GM21526 (cell line): Measurements from ENCODE around the gene NOC4L.

Source experiments
- ATAC-seq: cut with Tn5 transposase; IDR thresholded peaks from one replicate; pipeline ENCODE4 v1.9.1; 2021; ENCODE audit warnings: moderate library complexity; ENCODE audit not compliant: unreplicated experiment, low FRiP score

NOC4L gene

GRCh38 chr12:132166801-132167591, 22.7 kb downstream of the NOC4L start:
- no peak for ATAC-seq

DNA sequence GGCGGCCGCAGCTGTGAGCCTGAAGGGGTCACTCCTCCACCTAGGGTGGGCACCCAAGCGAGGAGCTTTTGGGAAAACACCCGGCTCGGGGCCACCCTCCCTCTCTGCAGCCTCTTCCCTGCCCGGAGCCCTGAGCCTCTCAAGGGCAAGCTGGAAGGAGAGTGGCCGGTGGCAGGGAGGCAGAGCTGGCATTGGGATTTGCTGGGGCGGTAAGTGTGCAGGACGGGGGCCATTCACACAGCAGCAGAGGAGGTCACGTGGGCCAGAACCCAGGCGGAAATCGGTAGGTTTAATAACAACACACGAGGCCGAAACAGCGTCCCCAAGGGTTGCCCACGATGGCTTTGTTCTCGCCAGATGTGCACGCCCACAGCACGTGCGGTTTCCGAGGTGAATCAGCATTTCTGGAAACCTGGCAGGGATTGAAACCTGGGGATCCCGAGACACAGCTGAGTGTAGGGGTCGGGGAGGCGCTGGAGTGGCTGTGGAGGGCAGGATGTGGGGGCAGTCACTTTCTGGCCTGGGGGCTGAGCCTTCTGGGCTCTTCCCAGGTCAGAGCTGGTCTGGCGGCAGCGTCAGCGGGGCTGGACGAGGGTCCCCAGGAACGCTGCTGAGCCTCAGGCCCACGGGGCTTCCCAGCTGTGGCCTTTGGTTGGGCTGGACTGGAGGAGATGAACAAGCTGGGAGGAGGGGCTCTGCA, 23.5 kb downstream of the NOC4L start:
- no peak for ATAC-seq

DNA sequence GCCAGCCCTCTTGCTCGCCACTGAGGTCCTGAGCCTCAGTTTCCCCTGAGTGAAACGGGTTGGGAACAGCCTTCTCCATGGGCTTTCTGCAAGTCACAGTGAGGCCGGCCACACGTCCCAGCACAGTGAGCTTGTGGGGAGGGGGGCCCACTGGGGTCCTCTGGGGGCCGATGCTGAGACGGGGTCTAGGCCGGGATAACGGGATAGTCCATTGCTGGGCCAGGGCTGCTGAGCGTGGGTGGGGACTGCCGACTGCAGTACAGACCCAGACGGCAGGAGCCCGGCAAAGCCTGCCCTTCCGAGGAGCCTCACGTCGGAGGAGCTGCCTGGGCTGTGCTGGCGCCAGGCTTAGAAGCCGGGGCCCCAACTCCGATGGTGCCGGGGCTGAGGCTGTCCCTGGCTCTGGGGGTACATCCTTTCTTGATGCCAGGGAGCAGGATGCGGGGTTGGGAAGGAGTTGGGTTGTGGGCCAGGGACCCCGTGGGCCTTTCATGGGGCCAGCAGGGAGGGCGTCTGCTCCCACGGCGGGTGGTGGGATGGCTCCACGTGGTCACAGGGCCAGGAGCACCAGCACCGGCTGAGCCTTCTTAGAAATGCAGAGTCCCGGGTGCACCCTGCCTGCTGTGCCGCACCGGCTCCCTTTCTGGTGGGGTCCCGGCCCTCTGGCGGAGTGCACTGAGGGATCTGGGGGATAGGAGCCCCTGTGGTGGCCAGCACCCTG, 24.2 kb downstream of the NOC4L start:
- ATAC-seq = no peak

- no peak for ATAC-seq
Observed at GRCh38 chr12:132169376-132169775, 25.1 kb downstream of the NOC4L start.

DNA sequence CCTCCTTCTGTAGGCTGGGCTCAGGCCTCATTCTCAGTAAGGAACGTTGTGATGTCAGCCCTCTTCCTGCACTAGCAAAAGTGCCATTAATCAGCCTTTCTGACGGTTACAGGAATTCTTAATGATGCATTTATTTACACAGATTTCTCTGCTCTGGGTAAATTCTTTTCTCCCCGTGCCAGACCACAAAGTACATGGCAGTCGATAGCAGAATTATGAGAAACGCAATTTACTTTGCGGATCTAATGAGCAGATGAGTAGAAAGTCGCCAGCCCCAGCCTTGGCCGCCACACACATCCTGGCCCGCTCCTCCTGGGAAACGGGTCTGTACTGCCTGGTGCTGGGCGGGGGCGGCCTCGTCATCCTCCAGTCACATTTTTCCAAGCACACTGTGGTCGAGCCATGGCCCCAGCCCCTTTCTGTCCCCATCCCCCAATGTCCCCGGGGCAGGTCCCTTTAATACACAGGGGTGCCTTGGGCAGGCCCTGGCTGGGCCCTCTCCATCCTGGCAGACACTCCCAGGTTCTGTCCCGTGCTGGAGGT, 25.9 kb downstream of the NOC4L start:
- no peak for ATAC-seq

GRCh38 chr12:132170637-132171292, 26.5 kb downstream of the NOC4L start:
- ATAC-seq = no peak

DNA sequence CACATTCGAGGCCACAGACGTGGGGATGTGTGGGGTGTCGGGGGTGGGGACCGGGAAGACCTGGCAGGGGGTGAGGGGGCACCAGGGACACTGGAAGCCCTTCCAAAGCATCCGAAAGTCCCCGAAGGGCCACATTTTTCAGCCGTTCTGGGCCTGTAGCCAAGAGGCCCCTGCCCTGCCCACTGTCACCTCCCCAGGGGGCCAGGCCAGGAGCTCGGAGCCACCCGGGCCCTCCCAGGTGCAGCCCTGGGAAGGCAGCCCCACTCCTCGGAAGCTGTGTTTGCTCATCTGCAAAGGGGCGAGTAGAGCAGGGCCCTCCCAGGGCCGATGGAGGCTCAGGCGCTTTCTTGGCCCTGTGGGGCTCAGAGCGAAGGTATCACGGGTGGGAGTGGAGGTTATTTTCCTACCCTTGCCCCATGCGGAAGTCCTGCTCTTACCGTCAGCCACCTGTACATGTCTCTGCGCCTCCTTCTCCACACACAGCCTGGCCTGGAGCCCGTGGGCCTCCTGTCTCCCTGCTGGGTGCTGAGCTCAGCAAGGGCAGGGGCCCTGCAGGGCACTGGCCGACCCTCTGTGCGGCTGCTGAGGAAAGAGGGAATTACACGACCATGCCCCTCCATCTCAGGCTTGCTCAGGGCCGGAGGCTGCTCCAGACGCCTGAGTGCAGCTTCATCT, 27.2 kb downstream of the NOC4L start:
- no peak for ATAC-seq

DNA sequence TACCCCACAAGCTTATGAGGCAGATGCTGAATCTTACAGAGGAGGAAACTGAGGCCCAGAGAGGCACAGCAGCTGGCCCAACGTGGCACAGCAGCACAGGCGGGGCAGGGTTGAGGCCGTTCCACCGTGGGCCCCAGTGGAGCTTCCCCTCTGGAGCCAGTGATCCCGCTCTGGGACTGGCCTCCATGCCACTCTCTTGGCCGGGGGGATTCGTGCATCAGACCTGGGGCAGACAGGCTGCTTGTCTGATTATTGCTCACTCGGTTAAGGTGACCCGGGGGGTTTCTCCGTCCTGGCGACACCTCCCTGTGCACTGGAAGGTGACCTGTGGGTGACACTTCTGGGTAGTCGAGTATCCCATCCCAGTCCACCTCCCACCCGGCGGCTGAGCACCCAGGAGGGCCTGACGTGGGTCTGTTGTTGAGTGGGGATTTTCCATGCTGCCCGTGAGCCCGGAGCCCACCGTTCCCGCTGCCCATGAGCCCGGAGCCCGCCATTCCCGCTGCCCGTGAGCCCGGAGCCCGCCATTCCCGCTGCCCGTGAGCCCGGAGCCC, 27.8 kb downstream of the NOC4L start:
- no peak for ATAC-seq

DNA sequence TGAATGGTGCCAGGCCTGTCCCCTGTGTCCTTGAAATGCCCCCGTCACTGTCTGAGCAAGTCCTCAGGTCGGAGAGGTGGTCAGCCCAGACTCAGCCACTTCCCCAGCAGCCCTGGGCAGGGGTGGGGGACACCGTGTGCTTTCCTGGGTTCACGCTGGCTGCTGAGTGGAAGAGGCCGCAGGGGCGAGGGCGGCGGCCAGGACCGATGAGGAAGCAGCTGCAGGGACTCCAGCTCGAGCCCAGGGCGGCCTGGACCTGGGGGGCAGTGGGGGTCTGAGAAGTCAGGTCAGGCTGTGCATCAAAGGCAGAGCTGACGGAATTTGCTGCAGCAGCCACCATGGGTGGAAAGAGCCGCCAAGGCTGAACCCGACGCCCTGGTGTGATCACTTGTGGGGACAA, 28.4 kb downstream of the NOC4L start:
- no peak for ATAC-seq

DNA sequence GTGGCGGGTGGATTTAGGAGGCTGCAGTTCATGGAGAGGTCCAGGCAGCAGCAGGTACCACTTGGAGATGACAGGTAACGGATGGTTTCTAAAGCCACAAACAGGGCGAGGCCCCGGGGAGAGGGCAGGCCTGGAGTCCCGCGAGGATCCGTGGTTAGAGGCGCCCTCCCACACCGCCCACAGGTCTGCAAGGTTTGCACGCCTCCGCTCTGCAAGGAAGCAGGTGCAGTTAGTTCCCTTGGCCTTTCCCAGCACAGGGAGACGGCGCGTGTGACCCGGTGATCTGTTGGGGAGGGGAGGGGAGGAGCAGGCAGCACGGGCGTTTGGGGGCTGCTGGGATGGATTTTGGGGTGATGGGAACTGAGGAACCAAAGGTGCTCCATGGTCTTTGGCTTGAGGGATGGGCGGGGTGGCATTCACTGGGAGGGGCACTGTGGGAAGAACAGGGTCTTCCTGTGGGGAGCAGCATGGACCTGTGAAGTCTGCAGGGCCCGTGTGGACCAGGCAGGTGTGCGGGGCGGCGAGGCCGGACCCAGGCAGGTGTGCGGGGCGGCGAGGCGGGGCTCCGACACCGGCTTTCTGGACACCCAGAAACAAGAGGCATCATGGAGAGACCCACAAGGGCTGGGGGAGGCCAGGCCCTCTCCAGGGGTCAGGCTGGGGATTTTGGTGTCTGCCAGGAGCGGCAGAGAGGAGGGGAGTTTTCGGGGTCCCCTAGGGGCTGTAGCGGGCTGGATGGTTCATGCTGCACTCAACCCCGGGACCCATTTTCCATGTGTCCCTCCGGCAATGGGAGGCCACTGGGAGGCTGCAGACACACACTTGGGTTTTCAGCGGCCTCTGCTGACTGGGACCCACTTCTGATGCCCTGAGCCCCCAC, 29.1 kb downstream of the NOC4L start:
- no peak for ATAC-seq

GRCh38 chr12:132174015-132174838, 30.0 kb downstream of the NOC4L start:
- ATAC-seq = no peak

GRCh38 chr12:132174839-132175490, 30.7 kb downstream of the NOC4L start:
- ATAC-seq = no peak

DNA sequence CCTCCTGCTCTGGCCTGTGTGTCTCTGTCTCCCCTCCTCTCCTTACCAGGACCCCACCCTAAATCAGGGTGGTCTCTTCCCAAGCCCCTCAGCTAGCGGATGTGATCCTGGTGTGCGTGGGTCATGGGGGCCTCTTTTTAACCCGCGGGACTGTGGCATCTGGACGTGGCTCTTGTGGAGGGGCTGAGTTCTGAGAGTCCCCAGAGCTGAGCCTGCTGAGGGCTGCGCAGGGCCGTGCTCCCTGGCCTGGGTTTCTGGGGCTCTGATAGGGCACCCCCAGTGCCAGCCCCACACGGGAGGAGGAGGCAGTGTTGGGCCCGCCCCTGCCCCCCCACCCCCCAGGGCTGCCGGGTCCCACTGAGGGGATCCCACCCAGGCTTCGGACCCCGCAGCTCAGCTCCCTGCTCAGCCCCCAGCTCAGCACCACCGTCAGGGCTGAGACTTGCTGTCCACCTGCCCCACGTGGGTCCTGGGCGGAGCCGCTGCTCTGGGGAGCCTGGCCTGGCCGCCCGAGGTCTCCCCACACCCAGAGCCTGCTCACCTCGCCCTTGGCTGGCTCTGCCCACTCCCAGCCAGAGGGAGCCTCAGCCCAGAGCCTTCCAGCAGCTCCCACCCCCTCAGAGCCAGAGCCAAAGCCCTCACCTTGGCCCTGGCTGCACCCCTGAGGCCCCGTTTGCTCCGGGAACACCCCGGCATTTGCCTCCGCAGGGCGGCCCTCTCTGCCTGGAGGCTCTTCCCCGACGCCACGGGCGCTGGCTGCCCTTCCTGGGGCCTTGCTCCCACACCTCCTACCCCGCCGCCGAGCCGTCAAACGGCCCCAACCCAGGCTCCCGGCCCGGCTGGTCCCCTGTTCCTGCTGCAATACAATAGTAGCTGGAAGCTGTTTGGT, 31.5 kb downstream of the NOC4L start:
- no peak for ATAC-seq

DNA sequence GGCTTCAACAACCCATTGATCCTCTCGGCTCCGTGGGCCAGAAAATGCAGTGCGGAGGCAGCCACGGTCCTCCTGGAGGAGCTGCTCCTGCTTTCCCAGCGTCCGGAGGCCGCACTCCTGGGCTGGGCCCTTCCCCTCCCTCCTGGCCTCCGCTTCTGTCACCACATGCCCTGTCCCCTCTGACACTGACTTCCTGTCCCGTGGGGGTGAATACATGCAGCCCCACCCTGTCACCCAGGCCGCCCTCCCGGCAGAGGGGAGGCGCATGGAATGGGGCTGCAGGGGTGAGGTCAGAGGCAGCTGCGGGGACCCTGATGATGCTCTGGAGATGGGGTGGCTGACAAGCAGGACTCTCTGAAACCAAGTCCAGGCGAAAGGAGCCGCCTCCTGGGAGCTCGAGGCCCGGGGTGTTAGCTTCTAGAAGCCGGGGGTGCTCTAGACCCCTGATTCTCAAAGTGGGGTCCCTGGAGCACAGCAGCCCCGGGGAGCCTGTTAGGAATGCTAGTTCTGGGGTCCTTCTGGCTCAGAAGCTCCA, 32.2 kb downstream of the NOC4L start:
- no peak for ATAC-seq

DNA sequence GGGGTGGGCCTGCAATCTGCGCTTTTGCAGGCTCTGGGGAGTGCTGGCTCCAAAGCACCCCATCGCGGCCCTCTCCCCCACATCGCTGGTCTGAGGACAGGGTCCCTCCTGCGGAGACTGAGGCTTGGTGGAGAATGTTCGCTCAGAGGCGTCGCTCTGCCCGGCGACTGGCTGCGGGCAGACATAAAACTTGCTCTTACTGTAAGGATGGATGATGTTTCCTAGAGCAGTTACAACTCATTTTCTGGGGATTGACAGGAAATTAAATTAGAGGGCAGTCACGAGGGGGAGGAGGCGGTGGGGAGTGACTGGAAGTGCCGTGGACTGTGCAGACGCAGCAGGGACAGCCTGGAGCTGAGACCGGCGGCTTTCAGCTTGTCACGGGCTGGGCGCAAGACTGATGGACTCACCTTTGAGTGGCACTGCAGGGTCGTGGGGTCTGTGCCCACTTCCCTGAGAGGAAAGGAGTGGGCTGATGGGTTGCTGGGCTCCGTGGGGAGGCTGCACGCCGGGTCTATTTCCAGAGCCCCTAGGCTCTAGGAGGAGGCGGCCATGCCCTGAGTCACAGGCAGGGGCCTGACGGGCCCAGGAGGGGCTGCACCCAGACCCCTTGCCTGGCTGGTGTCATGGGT, 32.8 kb downstream of the NOC4L start:
- no peak for ATAC-seq

- ATAC-seq = no peak
Observed at GRCh38 chr12:132178316-132178715, 34.1 kb downstream of the NOC4L start.
